HCT116 (cell line): ENCODE measurements around the gene TMEFF2. TPM values are rescaled to one million over a fixed set of nuclear protein-coding genes. Genes with fewer than 3 reads are reported as not detected.

ENCODE experiments used
- ATAC-seq: fragments of 200-7000 bp; cut with Tn5 transposase; 2 replicates; pipeline ENCODE4 v1.9.1; 2020; ENCODE audit warnings: mild to moderate bottlenecking, moderate library complexity
- BruUV-seq: library from RNA; stranded (reverse); fragments of 400-500 nt; replicated peaks from 2 replicates; lab custom pipeline; 2021; lab: Mats Ljungman, UMichigan
- CTCF ChIA-PET: fragments of 300-600 bp; sonication (Branson Sonifier 250); formaldehyde crosslinking; loops from one replicate; lab custom pipeline; 2021; ENCODE audit warnings: antibody characterized with exemption; lab: Charles Lee
- POLR2A ChIA-PET: fragments of 300-600, 350-600 bp; sonication (Branson Sonifier 250); formaldehyde crosslinking; loops from one replicate; lab custom pipeline; 2021; ENCODE audit warnings: antibody characterized with exemption; lab: Charles Lee
- RAD21 ChIA-PET, 2 experiments: fragments of 300-600 bp; sonication (Branson Sonifier 250); formaldehyde crosslinking; loops; one replicate each; lab custom pipeline; 2023; ENCODE audit warnings: low total read pairs in 2 of 2; ENCODE audit not compliant: uncharacterized antibody in 2 of 2, unreplicated experiment in 2 of 2, low non-redundant PET in 1 of 2; lab: Charles Lee
- DNase-seq: peaks from one replicate; pipeline ENCODE4 v3.0.0-alpha.2; 2010; ENCODE audit warnings: low read depth, low spot score
- H2AFZ ChIP-seq: fragments of 200-600 bp; shearing (Covaris generic), sonication (generic); 2 replicates; pipeline ENCODE4 v1.6.1; 2017; ENCODE audit warnings: low read depth, mixed run types, mixed read lengths, antibody characterized with exemption, low read length; ENCODE audit not compliant: poor library complexity, severe bottlenecking
- H3K27ac ChIP-seq: 2 replicates; pipeline ENCODE4 v1.5.1; 2012; ENCODE audit warnings: low read depth, low read length
- H3K27me3 ChIP-seq: fragments of 200-600 bp; sonication (generic); 2 replicates; pipeline ENCODE4 v1.6.1; 2016; ENCODE audit warnings: mixed run types, low read length, mixed read lengths; ENCODE audit not compliant: insufficient read depth
- H3K36me3 ChIP-seq, 2 experiments: fragments of 200-500 bp in 1 of 2; fragments of 200-600 bp in 1 of 2; sonication (Bioruptor generic) in 1 of 2; sonication (generic) in 1 of 2; 2 replicates each; pipeline versions ENCODE4 v1.5.1 to v1.6.1; 2014 to 2016; ENCODE audit warnings: low read length in 2 of 2, inconsistent platforms in 1 of 2, mixed read lengths in 1 of 2, mixed run types in 1 of 2; ENCODE audit not compliant: insufficient read depth in 2 of 2, control insufficient read depth in 1 of 2
- H3K4me1 ChIP-seq, 2 experiments: fragments of 200-600 bp in 1 of 2; sonication (generic) in 1 of 2; 2 replicates each; pipeline versions ENCODE4 v1.5.1 to v1.6.1; 2012 to 2017; ENCODE audit warnings: low read length in 2 of 2, inconsistent platforms in 1 of 2, mild to moderate bottlenecking in 1 of 2, mixed read lengths in 1 of 2, mixed run types in 1 of 2, moderate library complexity in 1 of 2; ENCODE audit not compliant: insufficient read depth in 2 of 2, control insufficient read depth in 1 of 2
- H3K4me2 ChIP-seq: fragments of 200-600 bp; sonication (generic); 2 replicates; pipeline ENCODE4 v1.6.1; 2017; ENCODE audit warnings: mixed run types, low read length, mixed read lengths
- H3K4me3 ChIP-seq, 2 experiments: fragments of 200-600 bp in 1 of 2; sonication (generic) in 1 of 2; replicated peaks in 1 of 2; 2 replicates each; pipeline ENCODE4 v1.5.1; 2011 to 2016; ENCODE audit warnings: low read length in 2 of 2, control low read depth in 1 of 2, low read depth in 1 of 2, mild to moderate bottlenecking in 1 of 2, mixed read lengths in 1 of 2, mixed run types in 1 of 2
- H3K79me2 ChIP-seq: fragments of 200-600 bp; sonication (generic); 2 replicates; pipeline ENCODE4 v1.6.1; 2017; ENCODE audit warnings: mild to moderate bottlenecking, mixed run types, low read length, moderate library complexity, mixed read lengths; ENCODE audit not compliant: insufficient read depth
- H3K9ac ChIP-seq: fragments of 200-600 bp; sonication (generic); 2 replicates; pipeline ENCODE4 v1.6.1; 2016; ENCODE audit warnings: low read length, mixed read lengths
- H3K9me2 ChIP-seq: fragments of 200-600 bp; sonication (generic), shearing (Covaris generic); 2 replicates; pipeline ENCODE4 v1.6.1; 2017; ENCODE audit warnings: mixed run types, mild to moderate bottlenecking, moderate library complexity; ENCODE audit not compliant: insufficient read depth
- H3K9me3 ChIP-seq, 2 experiments: fragments of 200-500 bp in 1 of 2; fragments of 200-600 bp in 1 of 2; sonication (Bioruptor generic) in 1 of 2; sonication (generic) in 1 of 2; 2 replicates each; pipeline ENCODE4 v1.6.1; 2014 to 2017; ENCODE audit warnings: low read length in 2 of 2, mixed read lengths in 2 of 2, inconsistent platforms in 1 of 2, low read depth in 1 of 2, mild to moderate bottlenecking in 1 of 2, mixed run types in 1 of 2, moderate library complexity in 1 of 2; ENCODE audit not compliant: control insufficient read depth in 1 of 2, insufficient read depth in 1 of 2
- H4K20me1 ChIP-seq: fragments of 200-600 bp; sonication (generic), shearing (Covaris generic); 2 replicates; pipeline ENCODE4 v1.6.1; 2017; ENCODE audit warnings: mixed run types, mild to moderate bottlenecking, moderate library complexity; ENCODE audit not compliant: insufficient read depth
- EGR1 ChIP-seq: IDR thresholded peaks from 2 replicates; pipeline ENCODE4 v1.6.1; 2012; ENCODE audit warnings: low read depth
- ELF1 ChIP-seq: IDR thresholded peaks from 2 replicates; pipeline ENCODE4 v1.6.1; 2012; ENCODE audit warnings: low read depth, borderline replicate concordance
- EZH2 ChIP-seq: fragments of 200-600 bp; sonication (generic); IDR thresholded peaks from 2 replicates; pipeline ENCODE4 v1.6.1; 2017; ENCODE audit warnings: antibody characterized with exemption, mixed run types
- FOSL1 ChIP-seq: IDR thresholded peaks from 2 replicates; pipeline ENCODE4 v1.6.1; 2012; ENCODE audit warnings: low read depth
- JUND ChIP-seq: IDR thresholded peaks from 2 replicates; pipeline ENCODE4 v1.6.1; 2012
- POLR2AphosphoS5 ChIP-seq: IDR thresholded peaks from 2 replicates; pipeline ENCODE4 v1.6.1; 2011; ENCODE audit warnings: mild to moderate bottlenecking, low read depth, low read length, moderate library complexity
- SRF ChIP-seq: IDR thresholded peaks from 2 replicates; pipeline ENCODE4 v1.6.1; 2012; ENCODE audit warnings: low read depth
- TCF7L2 ChIP-seq: IDR thresholded peaks from 2 replicates; pipeline ENCODE4 v1.7.0; 2011; ENCODE audit warnings: borderline replicate concordance, inconsistent platforms; ENCODE audit not compliant: insufficient read depth, insufficient read length; ENCODE audit errors: extremely low read depth
- YY1 ChIP-seq: IDR thresholded peaks from 2 replicates; pipeline ENCODE4 v1.6.1; 2011; ENCODE audit warnings: low read length, low read depth, moderate library complexity, mild to moderate bottlenecking; ENCODE audit not compliant: insufficient replicate concordance; ENCODE audit errors: extremely low read depth
- ZNF274 ChIP-seq: fragments of 200-500 bp; sonication (Bioruptor generic); IDR thresholded peaks from 2 replicates; pipeline ENCODE4 v1.6.1; 2014; ENCODE audit warnings: mild to moderate bottlenecking, low read depth, low read length, inconsistent platforms
- intact Hi-C: fragments of 100-400 bp; cut with micrococcal nuclease; formaldehyde crosslinking; loops from 2 replicates; pipeline ENCODE4 v1.10.0; 2022
- total RNA-seq: library from RNA; stranded (reverse); gene quantifications from one replicate; pipeline ENCODE4 v1.2.1, GENCODE V29; 2021; ENCODE audit not compliant: unreplicated experiment
- TF ChIP-seq, protein P1 (sequence below): IDR thresholded peaks from 2 replicates; pipeline ENCODE4 v1.6.1; 2012
- TF ChIP-seq, protein P2 (sequence below): IDR thresholded peaks from 2 replicates; pipeline ENCODE4 v1.6.1; 2012; ENCODE audit warnings: low read depth
- TF ChIP-seq, protein P3 (sequence below), 3 experiments: fragments of 200-600 bp in 1 of 3; sonication (generic) in 1 of 3; IDR thresholded peaks in 2 of 3; conservative IDR thresholded peaks in 1 of 3; 2 replicates each; pipeline ENCODE4 v1.5.1; 2012 to 2017; ENCODE audit warnings: low read depth in 2 of 3, low read length in 2 of 3, antibody characterized with exemption in 1 of 3, borderline replicate concordance in 1 of 3, control low read depth in 1 of 3, mild to moderate bottlenecking in 1 of 3, mixed read lengths in 1 of 3, mixed run types in 1 of 3, moderate library complexity in 1 of 3; ENCODE audit not compliant: insufficient read depth in 1 of 3

TMEFF2 gene
- total RNA-seq, 1 experiment from 2014 or later = not detected

DNA sequence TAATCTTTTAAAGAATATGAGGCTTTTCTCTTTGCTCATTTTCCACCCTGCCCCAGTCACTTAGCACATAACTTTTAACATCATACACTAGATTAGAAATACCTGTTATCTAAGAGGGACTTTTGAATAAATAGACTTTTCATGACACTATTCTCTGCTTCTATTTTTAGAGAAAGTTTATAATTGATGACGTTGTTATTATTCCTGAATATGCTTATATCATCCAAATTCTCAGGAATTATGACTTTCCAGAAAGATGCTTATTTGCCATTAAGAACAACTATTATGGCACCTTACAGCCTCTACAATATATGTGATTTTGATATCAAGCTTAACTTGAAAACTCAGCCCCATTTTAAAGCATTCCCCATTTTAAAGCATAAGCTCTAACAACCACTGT is 11.4 kb downstream of the TMEFF2 start:
- H3K79me2 ChIP-seq = no peaks in the 10 kb centered on the region
- H3K9me3 ChIP-seq = no peaks in the 10 kb centered on the region
- CTCF ChIA-PET = no interaction called here
- no peak for ATAC-seq
- H3K9ac ChIP-seq = no peak overlapping the region
- no peaks in the 10 kb centered on the region for H3K4me1 ChIP-seq
- no peaks in the 10 kb centered on the region for H4K20me1 ChIP-seq
- no peak overlapping the region for H3K27ac ChIP-seq
- POLR2A ChIA-PET = no interaction called here
- no peaks in the 10 kb centered on the region for H3K27me3 ChIP-seq
- RAD21 ChIA-PET = no interaction called here
- no peak overlapping the region for H2AFZ ChIP-seq
- DNase-seq = no peak
- BruUV-seq = no TSS peak
- no peak overlapping the region for H3K4me2 ChIP-seq
- no peak overlapping the region for H3K4me3 ChIP-seq
- TF ChIP-seq JUND = no peak
- no peak for TF ChIP-seq EGR1
- no peak for TF ChIP-seq ELF1
- TF ChIP-seq, protein P1, sequence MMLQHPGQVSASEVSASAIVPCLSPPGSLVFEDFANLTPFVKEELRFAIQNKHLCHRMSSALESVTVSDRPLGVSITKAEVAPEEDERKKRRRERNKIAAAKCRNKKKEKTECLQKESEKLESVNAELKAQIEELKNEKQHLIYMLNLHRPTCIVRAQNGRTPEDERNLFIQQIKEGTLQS = no peak
- no peak for TF ChIP-seq POLR2AphosphoS5
- no peaks in the 10 kb centered on the region; the same call in 1 of the 2 replicates for H3K9me2 ChIP-seq
- H3K36me3 ChIP-seq = no peaks in the 10 kb centered on the region
- intact Hi-C loops = no loop called here

DNA sequence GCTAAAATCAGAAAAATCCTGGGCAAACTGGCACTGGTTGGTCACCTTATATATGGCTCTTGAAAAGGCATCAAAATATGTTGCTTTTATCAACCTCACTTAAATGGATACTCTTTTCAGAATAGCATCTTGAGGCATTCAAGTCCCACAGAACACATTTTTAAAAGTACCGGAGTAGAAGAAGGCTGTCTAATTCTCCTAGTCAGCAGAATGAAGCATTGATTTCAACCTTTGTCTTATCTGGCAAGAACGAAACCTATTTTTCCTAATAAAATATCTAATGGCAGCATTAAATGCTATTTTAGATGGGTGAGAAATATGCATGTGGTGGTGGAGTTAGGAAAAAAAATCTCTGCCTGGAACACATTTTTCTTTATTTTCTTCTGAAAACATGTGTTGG is 27.8 kb downstream of the TMEFF2 start:
- no peak for ATAC-seq
- no peaks in the 10 kb centered on the region for H3K27me3 ChIP-seq
- no peak for DNase-seq
- H3K4me3 ChIP-seq = no peak overlapping the region
- H4K20me1 ChIP-seq = no peaks in the 10 kb centered on the region
- H3K27ac ChIP-seq = no peak overlapping the region
- no TSS peak for BruUV-seq
- H3K9me3 ChIP-seq = no peaks in the 10 kb centered on the region
- no peaks in the 10 kb centered on the region for H3K4me1 ChIP-seq
- H3K79me2 ChIP-seq = no peaks in the 10 kb centered on the region
- H3K36me3 ChIP-seq = no peaks in the 10 kb centered on the region
- ChIA-PET RAD21 (no interaction called here), POLR2A (no interaction called here), CTCF (no interaction called here)
- intact Hi-C loops = no loop called here
- no peak overlapping the region for H3K9ac ChIP-seq
- TF ChIP-seq TCF7L2 (no peak), EGR1 (no peak), EZH2 (no peak), FOSL1 (no peak), YY1 (no peak), SRF (no peak), ZNF274 (no peak)
- TF ChIP-seq, protein P2, sequence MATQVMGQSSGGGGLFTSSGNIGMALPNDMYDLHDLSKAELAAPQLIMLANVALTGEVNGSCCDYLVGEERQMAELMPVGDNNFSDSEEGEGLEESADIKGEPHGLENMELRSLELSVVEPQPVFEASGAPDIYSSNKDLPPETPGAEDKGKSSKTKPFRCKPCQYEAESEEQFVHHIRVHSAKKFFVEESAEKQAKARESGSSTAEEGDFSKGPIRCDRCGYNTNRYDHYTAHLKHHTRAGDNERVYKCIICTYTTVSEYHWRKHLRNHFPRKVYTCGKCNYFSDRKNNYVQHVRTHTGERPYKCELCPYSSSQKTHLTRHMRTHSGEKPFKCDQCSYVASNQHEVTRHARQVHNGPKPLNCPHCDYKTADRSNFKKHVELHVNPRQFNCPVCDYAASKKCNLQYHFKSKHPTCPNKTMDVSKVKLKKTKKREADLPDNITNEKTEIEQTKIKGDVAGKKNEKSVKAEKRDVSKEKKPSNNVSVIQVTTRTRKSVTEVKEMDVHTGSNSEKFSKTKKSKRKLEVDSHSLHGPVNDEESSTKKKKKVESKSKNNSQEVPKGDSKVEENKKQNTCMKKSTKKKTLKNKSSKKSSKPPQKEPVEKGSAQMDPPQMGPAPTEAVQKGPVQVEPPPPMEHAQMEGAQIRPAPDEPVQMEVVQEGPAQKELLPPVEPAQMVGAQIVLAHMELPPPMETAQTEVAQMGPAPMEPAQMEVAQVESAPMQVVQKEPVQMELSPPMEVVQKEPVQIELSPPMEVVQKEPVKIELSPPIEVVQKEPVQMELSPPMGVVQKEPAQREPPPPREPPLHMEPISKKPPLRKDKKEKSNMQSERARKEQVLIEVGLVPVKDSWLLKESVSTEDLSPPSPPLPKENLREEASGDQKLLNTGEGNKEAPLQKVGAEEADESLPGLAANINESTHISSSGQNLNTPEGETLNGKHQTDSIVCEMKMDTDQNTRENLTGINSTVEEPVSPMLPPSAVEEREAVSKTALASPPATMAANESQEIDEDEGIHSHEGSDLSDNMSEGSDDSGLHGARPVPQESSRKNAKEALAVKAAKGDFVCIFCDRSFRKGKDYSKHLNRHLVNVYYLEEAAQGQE = no peak
- TF ChIP-seq, protein P3, sequence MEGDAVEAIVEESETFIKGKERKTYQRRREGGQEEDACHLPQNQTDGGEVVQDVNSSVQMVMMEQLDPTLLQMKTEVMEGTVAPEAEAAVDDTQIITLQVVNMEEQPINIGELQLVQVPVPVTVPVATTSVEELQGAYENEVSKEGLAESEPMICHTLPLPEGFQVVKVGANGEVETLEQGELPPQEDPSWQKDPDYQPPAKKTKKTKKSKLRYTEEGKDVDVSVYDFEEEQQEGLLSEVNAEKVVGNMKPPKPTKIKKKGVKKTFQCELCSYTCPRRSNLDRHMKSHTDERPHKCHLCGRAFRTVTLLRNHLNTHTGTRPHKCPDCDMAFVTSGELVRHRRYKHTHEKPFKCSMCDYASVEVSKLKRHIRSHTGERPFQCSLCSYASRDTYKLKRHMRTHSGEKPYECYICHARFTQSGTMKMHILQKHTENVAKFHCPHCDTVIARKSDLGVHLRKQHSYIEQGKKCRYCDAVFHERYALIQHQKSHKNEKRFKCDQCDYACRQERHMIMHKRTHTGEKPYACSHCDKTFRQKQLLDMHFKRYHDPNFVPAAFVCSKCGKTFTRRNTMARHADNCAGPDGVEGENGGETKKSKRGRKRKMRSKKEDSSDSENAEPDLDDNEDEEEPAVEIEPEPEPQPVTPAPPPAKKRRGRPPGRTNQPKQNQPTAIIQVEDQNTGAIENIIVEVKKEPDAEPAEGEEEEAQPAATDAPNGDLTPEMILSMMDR (IDR thresholded peaks at IDR 0.05 in 2 of 3, conservative IDR thresholded peaks at IDR 0.05 in 1 of 3; ENCODE audit: borderline replicate concordance in 1 of 3, insufficient read depth in 1 of 3, low read depth in 2 of 3, low read length in 2 of 3) = no peak
- H3K4me2 ChIP-seq = no peak overlapping the region
- H2AFZ ChIP-seq = no peak overlapping the region
- no peaks in the 10 kb centered on the region for H3K9me2 ChIP-seq
